IPS-20b (cell line): ENCODE measurements around the gene WIZ.

ENCODE experiments used
- H3K27ac ChIP-seq: one replicate; pipeline ENCODE4 v1.5.1; 2013; ENCODE audit warnings: low read length
- H3K27me3 ChIP-seq: 2 replicates; pipeline ENCODE4 v1.6.1; 2013; ENCODE audit warnings: mild to moderate bottlenecking, low read length, inconsistent platforms; ENCODE audit not compliant: insufficient read depth
- H3K36me3 ChIP-seq: 2 replicates; pipeline ENCODE4 v1.6.1; 2013; ENCODE audit warnings: low read depth, mild to moderate bottlenecking, inconsistent platforms, low read length, moderate library complexity; ENCODE audit not compliant: insufficient read depth
- H3K4me1 ChIP-seq: 2 replicates; pipeline ENCODE4 v1.6.1; 2013; ENCODE audit warnings: mild to moderate bottlenecking, control low read depth, inconsistent platforms, low read length, moderate library complexity; ENCODE audit not compliant: insufficient read depth
- H3K4me3 ChIP-seq: 2 replicates; pipeline ENCODE4 v1.5.1; 2013; ENCODE audit warnings: mild to moderate bottlenecking, low read length, inconsistent platforms
- H3K9ac ChIP-seq: 2 replicates; pipeline ENCODE4 v1.6.1; 2013; ENCODE audit warnings: low read depth, mild to moderate bottlenecking, inconsistent platforms, low read length, moderate library complexity
- H3K9me3 ChIP-seq: 2 replicates; pipeline ENCODE4 v1.6.1; 2013; ENCODE audit warnings: mild to moderate bottlenecking, low read depth, low read length, inconsistent platforms; ENCODE audit not compliant: insufficient read depth

The WIZ gene

GRCh38 chr19:15463861-15464371 lies 14.2 kb upstream of the WIZ start:
- Histone ChIP-seq H3K27me3 (peaks cover 71% of the 10 kb centered on the region), H3K4me1 (no peaks in the 10 kb centered on the region), H3K9ac (no peak overlapping the region), H3K27ac (no peak overlapping the region), H3K36me3 (no peaks in the 10 kb centered on the region), H3K9me3 (no peaks in the 10 kb centered on the region), H3K4me3 (no peak overlapping the region)

- Histone ChIP-seq H3K4me1 (no peaks in the 10 kb centered on the region), H3K27me3 (peaks cover 71% of the 10 kb centered on the region), H3K9me3 (no peaks in the 10 kb centered on the region), H3K9ac (no peak overlapping the region), H3K36me3 (no peaks in the 10 kb centered on the region), H3K4me3 (no peak overlapping the region), H3K27ac (no peak overlapping the region)
Measured at GRCh38 chr19:15461694-15462093, 11.9 kb upstream of the WIZ start.

DNA sequence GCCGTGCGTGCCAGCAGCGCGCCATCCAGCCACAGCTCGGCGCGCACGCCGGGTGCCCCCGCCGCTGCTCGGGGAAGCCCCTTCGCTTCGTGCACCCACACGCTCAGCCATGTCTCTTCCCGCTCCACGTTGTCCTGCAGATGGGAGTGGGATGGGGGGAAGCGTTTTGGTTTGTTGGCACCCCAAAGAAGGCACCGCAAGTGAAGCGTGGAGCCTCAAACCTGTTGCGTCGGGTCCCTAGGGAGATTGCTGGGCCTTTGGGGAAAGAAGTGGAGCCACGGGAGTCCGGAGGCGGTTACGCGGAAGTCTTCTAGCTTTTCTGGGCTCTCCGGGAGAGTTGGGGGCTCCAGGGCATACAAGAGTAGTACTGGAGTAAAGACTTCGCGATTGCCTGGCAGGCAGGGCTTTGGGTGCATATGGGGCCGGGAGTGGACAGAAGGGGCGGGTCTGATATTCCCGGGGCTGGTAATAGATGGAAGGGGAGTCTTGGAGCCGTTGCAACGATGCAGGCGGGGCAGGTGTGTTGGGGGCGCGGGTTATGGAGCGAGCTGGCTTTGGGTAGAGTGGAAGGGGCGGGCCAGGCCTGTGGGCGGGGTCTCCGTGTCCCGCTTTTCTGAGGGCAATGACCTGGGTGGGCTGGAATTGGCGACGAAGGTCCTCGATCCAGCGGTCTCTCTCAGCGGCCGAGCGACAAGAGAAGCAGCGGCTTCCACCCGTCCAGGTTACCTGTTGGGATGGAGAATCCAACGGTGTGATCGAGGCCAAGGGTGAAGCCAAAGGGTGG lies 8.1 kb upstream of the WIZ start:
- no peak overlapping the region for H3K9ac ChIP-seq
- H3K9me3 ChIP-seq = no peaks in the 10 kb centered on the region
- H3K4me1 ChIP-seq = no peaks in the 10 kb centered on the region
- peaks cover 90% of the 10 kb centered on the region for H3K27me3 ChIP-seq
- no peaks in the 10 kb centered on the region for H3K36me3 ChIP-seq
- H3K4me3 ChIP-seq = no peak overlapping the region; the same call in 1 of the 2 replicates
- no peak overlapping the region for H3K27ac ChIP-seq

DNA sequence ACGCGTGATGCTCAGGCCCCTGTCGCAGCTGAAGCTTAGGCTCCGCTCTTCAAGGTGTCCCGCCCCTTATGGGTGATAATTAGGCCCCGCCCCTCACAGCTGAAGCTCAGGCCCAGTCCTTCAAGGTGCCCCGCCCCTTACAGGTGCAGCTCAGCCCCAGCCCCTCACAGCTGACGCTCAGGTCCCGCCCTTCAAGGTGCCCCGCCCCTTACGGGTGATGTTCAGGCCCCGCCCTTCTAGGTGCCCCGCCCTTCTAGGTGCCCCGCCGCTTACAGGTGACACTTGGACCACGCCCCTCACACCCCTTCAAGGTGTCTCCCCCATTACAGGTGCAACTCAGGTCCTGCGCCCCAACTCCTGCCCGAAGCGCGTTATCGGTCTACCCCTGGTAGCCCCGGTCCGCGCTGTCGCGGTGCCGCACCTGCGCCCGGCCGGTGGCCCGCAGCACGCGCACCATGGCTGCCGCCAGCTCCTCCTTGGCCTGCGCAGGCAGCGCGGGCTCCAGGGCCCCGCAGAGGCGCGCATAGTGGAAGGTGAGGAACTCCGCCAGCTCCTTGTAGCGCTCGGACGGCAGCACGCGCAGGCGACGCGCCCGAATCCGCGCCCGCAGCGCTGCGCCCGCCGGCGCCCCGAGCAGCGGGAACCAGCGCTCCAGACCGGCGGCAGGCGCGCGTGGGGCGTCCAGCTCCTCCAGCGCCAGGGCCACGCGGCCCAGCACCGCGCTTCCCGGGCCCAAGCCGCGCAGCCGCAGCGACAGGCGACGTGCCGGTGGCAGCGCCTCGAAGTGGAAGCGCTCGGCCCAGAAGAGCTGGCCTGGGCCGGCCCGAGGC lies 7.3 kb upstream of the WIZ start:
- no peaks in the 10 kb centered on the region for H3K4me1 ChIP-seq
- H3K9ac ChIP-seq = no peak overlapping the region
- no peaks in the 10 kb centered on the region for H3K36me3 ChIP-seq
- no peak overlapping the region for H3K27ac ChIP-seq
- H3K27me3 ChIP-seq = peaks cover 94% of the 10 kb centered on the region
- H3K9me3 ChIP-seq = no peaks in the 10 kb centered on the region
- peak overlapping the region; percentile 54; the same call in 1 of the 2 replicates for H3K4me3 ChIP-seq

DNA sequence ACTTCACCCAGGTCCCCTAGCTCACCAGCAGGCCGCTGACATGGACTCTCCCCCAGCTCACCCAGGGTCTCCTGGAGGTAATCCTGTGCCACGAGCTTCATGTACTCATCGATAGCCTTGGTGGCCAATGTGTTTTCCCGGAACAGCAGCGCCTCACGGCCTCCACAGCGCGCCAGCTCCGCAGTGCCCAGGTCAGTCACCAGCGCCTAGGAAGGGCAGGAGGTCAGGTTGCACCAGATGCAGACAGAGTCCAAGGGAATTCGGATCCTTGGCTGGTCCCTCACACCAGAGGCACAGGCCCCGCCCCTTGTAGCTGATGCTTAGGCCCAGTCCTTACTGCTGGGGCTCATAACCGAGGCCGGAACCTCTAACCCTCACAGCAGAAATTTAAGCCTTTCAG lies 6.7 kb upstream of the WIZ start:
- Histone ChIP-seq H3K9me3 (no peaks in the 10 kb centered on the region), H3K27me3 (peaks cover 90% of the 10 kb centered on the region), H3K4me1 (no peaks in the 10 kb centered on the region), H3K27ac (no peak overlapping the region), H3K4me3 (peak overlapping the region; percentile 30; the same call in 1 of the 2 replicates), H3K36me3 (no peaks in the 10 kb centered on the region), H3K9ac (no peak overlapping the region)

DNA sequence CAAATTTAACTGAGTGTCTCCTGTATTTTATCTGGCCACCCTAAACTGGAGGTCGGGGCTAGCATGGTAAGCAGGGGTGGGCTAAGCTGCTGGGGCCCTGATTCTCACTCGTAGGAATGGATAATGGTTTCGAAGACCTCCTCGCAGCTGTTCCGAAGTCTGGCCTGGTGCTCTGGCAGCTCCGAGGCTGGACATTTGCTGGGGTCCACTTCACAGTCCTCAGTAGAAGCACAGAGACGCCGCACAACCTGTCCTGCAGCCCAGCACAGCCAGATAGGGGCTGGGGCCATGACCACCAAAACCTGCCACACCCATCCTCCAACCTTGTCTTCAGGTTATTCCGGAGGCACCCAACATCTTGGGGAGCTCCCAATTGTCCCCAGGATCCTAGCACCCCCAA lies 6.2 kb upstream of the WIZ start:
- Histone ChIP-seq H3K4me1 (no peaks in the 10 kb centered on the region), H3K27me3 (peaks cover 85% of the 10 kb centered on the region), H3K27ac (no peak overlapping the region), H3K36me3 (no peaks in the 10 kb centered on the region), H3K9me3 (no peaks in the 10 kb centered on the region), H3K9ac (no peak overlapping the region), H3K4me3 (no peak overlapping the region)

- Histone ChIP-seq H3K27me3 (peaks cover 67% of the 10 kb centered on the region), H3K4me3 (no peak overlapping the region), H3K9me3 (no peaks in the 10 kb centered on the region), H3K9ac (no peak overlapping the region), H3K36me3 (no peaks in the 10 kb centered on the region), H3K27ac (no peak overlapping the region), H3K4me1 (no peaks in the 10 kb centered on the region)
Measured at GRCh38 chr19:15453906-15454860, 4.4 kb upstream of the WIZ start.

- Histone ChIP-seq H3K9me3 (no peaks in the 10 kb centered on the region), H3K27me3 (peaks cover 57% of the 10 kb centered on the region), H3K4me3 (peak overlapping the region; percentile 72), H3K9ac (no peak overlapping the region; the same call in 1 of the 2 replicates), H3K4me1 (no peaks in the 10 kb centered on the region; the same call in 1 of the 2 replicates), H3K27ac (no peak overlapping the region), H3K36me3 (no peaks in the 10 kb centered on the region)
Measured at GRCh38 chr19:15453091-15453578, 3.4 kb upstream of the WIZ start.

DNA sequence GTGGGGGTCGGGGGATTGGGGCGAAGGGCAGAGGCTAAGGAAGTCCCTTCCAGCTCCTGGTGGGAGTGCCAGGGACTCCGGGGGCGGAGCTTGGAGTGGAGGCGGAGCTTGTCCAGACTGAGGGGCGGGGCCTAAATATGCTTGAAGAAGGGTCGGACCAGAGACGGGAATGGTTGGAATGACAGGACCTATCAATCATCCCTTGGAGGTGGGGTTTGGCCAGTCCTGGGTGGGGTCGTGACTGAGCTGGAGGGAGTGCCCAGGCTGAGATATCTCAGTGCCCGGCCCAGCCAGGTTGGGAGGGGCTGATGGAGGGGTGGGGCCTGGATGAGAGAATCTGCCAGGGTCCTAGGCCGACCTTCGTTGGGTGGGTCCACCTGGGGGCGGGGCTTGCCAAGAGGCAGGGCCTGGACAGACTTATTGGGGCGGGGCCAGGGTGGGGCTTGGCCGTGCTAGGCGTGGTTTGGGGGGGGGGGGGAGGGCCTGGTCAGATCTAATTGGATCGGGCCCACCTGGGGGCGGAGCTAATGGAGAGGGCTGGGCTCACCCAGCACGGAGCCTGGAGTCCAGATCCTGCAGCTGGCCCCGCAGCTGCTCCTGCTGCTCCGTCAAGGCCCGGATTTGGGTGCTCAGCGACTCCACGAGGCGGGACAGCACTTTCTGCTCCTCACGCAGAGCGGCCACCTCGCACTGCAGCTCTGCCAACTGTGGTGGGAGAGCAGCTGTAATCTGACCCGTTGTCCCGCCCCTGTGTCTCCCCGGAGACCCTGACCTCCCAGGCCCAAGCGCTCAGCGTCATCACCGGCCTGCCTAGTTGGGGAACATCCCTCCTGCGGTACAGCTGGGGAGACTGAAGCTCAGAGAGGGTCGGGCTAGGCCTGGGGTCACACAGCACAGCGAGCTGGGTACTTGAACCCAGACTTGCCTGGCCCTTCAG lies 2.6 kb upstream of the WIZ start:
- Histone ChIP-seq H3K9me3 (no peaks in the 10 kb centered on the region), H3K4me1 (no peaks in the 10 kb centered on the region; the same call in 1 of the 2 replicates), H3K4me3 (peak overlapping the region; percentile 72), H3K27me3 (peaks cover 49% of the 10 kb centered on the region), H3K36me3 (no peaks in the 10 kb centered on the region), H3K9ac (no peak overlapping the region; the same call in 1 of the 2 replicates), H3K27ac (no peak overlapping the region)

GRCh38 chr19:15450528-15450890 lies 753 bp upstream of the WIZ start:
- H3K27ac ChIP-seq = no peak overlapping the region
- H3K4me1 ChIP-seq = no peaks in the 10 kb centered on the region; the same call in 1 of the 2 replicates
- peak overlapping the region; percentile 74; the same call in 1 of the 2 replicates for H3K4me3 ChIP-seq

More at GRCh38 chr19:15450528-15450890, 753 bp upstream of the WIZ start:
- peaks cover 30% of the 10 kb centered on the region for H3K27me3 ChIP-seq
- no peaks in the 10 kb centered on the region for H3K36me3 ChIP-seq
- no peaks in the 10 kb centered on the region for H3K9me3 ChIP-seq
- H3K9ac ChIP-seq = no peak overlapping the region
